VCaP (cell line): ENCODE data around the gene DZIP1L.

ENCODE experiments used
- H3K27ac ChIP-seq: fragments of 450-650 bp; 2 replicates; pipeline ENCODE4 v1.5.1; 2017
- CTCF ChIP-seq: fragments of 450-650 bp; conservative IDR thresholded peaks from 2 replicates; pipeline ENCODE4 v1.5.1; 2017; ENCODE audit warnings: mild to moderate bottlenecking, moderate library complexity

Gene DZIP1L

DNA sequence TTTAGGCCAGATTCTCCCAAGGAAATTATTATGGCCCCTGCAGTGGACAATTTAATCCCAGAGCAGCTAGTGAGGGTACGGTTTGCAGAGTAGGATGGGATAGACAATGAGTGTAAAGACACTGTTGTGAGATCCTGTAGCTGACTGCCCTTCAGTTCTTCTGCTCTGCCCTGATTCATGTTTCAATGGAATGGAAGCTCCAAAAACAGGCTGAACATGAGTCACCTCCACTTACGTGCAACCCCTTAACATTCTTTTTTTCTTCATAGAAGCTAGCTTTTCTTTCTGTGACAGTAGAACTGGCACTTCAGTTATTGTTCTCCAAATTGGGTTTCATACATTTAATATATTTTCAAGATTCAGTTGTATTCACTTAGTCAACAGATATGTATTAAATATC, 73.4 kb downstream of the DZIP1L start:
- H3K27ac ChIP-seq = no peak overlapping the region
- no peak for TF ChIP-seq CTCF

DNA sequence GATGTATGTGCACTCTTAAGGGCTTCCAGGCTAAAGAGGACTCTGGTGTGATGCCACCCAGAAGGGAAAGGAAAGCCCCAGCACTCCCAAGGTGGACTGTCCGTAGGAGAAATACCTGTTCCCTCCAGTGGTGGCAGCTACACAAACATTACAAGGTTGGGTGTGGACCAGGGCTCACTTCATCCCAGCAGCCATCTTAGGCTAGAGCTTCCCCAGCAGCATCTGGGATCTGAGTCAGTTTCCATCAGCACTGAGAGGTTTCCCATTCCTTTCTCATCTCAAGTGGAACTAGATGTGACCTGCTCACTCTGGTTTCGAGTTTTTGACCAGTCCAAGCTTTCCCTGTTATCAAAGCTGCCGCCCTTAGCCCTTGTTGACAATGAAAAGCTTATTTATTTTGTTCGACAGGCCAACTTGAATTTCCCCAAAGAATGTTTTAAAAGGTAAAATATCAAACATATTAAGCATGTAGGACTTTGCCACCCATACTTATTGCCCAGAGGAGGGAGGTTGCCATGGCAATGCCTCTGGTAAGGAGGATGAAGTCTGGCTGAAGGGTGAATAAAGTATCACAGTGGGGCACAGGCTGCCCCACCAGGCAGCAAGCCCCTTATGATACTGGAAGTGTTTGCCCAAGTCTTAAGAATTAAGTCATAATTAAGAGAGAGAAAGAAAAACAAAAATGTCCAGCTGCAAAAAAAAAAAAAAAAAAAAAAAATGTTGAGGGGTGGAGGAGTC, 76.5 kb downstream of the DZIP1L start:
- TF ChIP-seq CTCF = no peak

DNA sequence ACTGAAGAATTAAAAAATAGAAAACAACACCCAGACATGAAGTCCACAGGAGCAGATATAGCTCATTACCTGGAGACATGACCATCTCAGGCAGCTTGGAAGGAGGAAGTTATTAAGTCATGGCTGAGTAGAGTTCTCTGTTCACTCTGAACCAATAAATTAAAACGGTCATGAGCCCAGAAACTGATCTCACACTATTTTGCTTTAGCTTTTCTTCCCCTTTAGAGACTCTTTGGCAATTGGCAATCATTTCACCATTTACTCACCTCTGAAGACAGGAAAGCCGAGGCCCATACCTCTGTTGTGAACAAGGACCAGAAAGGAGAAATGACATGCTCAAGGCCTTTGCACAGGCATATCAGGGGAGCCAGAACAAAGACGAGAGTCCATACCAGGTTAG, 78.8 kb downstream of the DZIP1L start:
- H3K27ac ChIP-seq = no peak overlapping the region
- no peak for TF ChIP-seq CTCF

More for the DNA sequence above, 76.5 kb downstream of the DZIP1L start:
- H3K27ac ChIP-seq = no peak overlapping the region

DNA sequence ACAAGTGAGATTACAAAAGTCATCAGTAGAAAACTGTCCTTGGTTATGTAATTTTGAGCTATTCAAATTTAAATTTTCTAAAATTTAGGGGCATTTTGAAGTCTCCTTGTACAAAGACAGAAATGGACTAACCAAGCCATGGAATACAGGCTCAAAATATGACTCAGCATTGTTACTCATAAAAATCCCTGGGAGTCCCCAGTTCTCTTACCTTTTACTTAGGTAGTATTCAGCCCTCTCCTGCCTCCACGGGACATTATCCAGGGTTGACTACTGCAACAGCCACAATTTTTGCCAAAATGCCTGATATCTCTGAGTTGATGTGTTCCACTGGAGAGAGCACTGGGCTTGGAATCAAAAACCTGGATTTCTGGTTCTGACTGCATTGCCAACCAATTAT, 80.5 kb downstream of the DZIP1L start:
- no peak for TF ChIP-seq CTCF
- H3K27ac ChIP-seq = no peak overlapping the region

DNA sequence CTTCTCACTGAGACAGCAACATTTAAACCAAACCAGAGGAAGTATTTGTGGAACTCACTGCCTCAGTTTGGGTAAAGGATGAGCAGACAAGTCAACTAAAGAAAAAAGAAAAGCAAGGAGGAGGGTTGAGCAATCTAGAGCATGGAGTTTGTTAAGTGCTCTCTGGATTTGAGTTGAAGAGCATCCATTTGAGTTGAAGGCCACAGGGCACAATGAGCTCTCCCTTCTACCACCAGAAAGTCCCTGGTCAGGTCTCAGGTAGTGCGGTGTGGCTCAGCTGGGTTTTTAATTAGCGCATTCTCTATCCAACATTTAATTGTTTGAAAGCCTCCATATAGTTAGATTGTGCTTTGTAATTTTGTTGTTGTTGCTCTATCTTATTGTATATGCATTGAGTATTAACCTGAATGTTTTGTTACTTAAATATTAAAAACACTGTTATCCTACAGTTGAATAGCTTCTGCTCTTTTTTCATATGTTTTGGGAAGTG, 82.2 kb downstream of the DZIP1L start:
- TF ChIP-seq CTCF = no peak
- H3K27ac ChIP-seq = no peak overlapping the region

DNA sequence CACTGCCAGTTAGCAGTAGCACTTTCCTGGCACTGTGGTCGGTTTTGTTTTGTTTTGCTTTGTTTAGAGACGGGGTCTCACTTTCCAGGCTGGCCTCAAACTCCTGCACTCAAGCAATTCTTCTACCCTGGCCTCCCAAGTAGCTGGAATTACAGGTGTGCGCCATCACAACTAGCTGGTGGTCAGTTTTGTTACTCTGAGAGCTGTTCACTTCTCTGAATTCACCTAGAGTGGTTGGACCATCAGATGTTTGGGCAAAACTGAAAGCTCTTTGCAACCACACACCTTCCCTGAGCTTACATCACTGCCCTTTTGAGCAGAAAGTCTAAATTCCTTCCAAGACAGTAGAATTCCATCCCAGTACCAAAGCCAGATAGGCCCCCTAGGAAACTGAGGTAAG, 82.8 kb downstream of the DZIP1L start:
- TF ChIP-seq CTCF = no peak

GRCh38 chr3:138031536-138031935, 83.9 kb downstream of the DZIP1L start:
- no peak for TF ChIP-seq CTCF
- no peak overlapping the region for H3K27ac ChIP-seq

More for the DNA sequence above, 82.8 kb downstream of the DZIP1L start:
- H3K27ac ChIP-seq = no peak overlapping the region
